Testis (tissue), 3 donors: ENCODE measurements around the gene AP2M1. TPM values are rescaled to one million over a fixed set of nuclear protein-coding genes. Genes with fewer than 3 reads are reported as not detected.

Experiments
- DNase-seq: peaks from one replicate; pipeline ENCODE4 v3.0.0-alpha.2; 2019
- H3K27ac ChIP-seq, 2 donors: fragments of 200-600 bp; sonication (generic); one replicate each; pipeline ENCODE4 v1.5.1; 2019
- H3K27me3 ChIP-seq: fragments of 200-600 bp; sonication (generic); one replicate; pipeline ENCODE4 v1.5.1; 2019
- H3K36me3 ChIP-seq: fragments of 200-600 bp; sonication (generic); one replicate; pipeline ENCODE4 v1.5.1; 2017; ENCODE audit warnings: low read depth; ENCODE audit errors: missing control alignments
- H3K4me1 ChIP-seq: fragments of 200-600 bp; sonication (generic); one replicate; pipeline ENCODE4 v1.5.1; 2019
- H3K4me3 ChIP-seq, 2 donors: fragments of 200-600 bp; sonication (generic); one replicate each; pipeline ENCODE4 v1.5.1; 2017 to 2019
- H3K9me3 ChIP-seq: fragments of 200-600 bp; sonication (generic); one replicate; pipeline ENCODE4 v1.5.1; 2017
- POLR2A ChIP-seq: fragments of 450-650 bp; IDR thresholded peaks from one replicate; pipeline ENCODE4 v1.6.1; 2017; ENCODE audit warnings: antibody characterized with exemption, mild to moderate bottlenecking, moderate library complexity
- WGBS, 2 donors: methylation state at CpG; one replicate each; pipeline ENCODE4 v1.1.5; 2018; 5-methylcytosine and 5-hydroxymethylcytosine counted together
- intact Hi-C: fragments of 100-400 bp; cut with DNase I; formaldehyde crosslinking; loops from one replicate; pipeline ENCODE4 v1.15.1; 2023; ENCODE audit warnings: low total_unique reads
- polyA plus RNA-seq: library from polyadenylated mRNA; stranded (reverse); fragments of 350-450 nt; fragmentation: Illumina TruSeq; extraction: RNeasy Lipid Tissue Mini Kit (QIAGEN cat#74804); gene quantifications from one replicate; pipeline ENCODE4 v1.2.3, GENCODE V29; 2014; ENCODE audit warnings: low read depth, low replicate concordance; ENCODE audit not compliant: insufficient read depth
- total RNA-seq, 2 donors: library from RNA; depleted of rRNA; stranded (reverse); fragments of >200 nt; gene quantifications; one replicate each; pipeline ENCODE4 v1.2.3, GENCODE V29; 2016
- TF ChIP-seq, protein P1 (sequence below), 3 experiments: fragments of 450-650 bp in 2 of 3; fragments of 200-600 bp in 1 of 3; sonication (generic) in 1 of 3; IDR thresholded peaks; one replicate each; pipeline ENCODE4 v1.5.1; 2016 to 2019; ENCODE audit warnings: antibody characterized with exemption in 3 of 3, mild to moderate bottlenecking in 2 of 3, moderate library complexity in 1 of 3

Gene AP2M1
- total and polyA plus RNA-seq, 3 donors from 2014 or later, result 238 to 346 (median 334) TPM

DNA sequence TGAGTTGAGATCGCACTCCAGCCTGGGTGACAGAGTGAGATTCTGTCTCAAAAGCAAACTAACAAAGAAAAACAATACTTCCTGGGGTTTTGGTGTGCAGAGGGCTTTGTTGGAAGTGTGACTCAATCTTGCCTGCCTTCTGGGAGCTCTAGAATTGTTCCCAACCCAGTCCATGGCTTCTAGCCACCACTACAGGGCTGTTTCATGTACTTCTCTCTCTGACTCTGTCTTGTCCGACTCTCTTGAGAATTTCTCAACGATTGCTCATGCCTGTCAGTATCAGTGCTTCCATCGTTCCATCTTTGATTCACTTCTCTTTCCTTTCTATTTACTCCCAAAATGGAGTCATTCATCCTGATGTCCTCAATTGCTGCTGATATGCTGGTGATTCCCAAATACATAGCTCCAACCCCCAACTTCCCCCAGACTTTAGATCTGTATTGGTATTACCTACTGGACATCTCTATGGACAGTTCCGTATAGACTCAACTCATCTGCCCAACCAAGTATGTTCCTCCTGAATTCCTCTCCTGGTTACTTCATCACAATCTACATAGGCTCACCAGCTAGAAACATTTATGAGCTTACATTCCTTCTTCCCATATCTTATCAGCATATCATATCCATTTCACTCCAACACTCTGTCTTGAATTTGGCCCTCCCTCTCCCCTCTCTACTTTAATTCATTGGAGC lies 1.8 kb upstream of the AP2M1 start:
- intact Hi-C loops, result no loop called here
- Histone ChIP-seq H3K4me3 (no peak overlapping the region), H3K4me1 (peaks cover 23% of the 10 kb centered on the region), H3K27ac (no peak overlapping the region), H3K9me3 (no peaks in the 10 kb centered on the region), H3K27me3 (no peaks in the 10 kb centered on the region), H3K36me3 (no peaks in the 10 kb centered on the region)
- TF ChIP-seq, protein P1, sequence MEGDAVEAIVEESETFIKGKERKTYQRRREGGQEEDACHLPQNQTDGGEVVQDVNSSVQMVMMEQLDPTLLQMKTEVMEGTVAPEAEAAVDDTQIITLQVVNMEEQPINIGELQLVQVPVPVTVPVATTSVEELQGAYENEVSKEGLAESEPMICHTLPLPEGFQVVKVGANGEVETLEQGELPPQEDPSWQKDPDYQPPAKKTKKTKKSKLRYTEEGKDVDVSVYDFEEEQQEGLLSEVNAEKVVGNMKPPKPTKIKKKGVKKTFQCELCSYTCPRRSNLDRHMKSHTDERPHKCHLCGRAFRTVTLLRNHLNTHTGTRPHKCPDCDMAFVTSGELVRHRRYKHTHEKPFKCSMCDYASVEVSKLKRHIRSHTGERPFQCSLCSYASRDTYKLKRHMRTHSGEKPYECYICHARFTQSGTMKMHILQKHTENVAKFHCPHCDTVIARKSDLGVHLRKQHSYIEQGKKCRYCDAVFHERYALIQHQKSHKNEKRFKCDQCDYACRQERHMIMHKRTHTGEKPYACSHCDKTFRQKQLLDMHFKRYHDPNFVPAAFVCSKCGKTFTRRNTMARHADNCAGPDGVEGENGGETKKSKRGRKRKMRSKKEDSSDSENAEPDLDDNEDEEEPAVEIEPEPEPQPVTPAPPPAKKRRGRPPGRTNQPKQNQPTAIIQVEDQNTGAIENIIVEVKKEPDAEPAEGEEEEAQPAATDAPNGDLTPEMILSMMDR (IDR thresholded peaks at IDR 0.05), result no peak
- no peak for TF ChIP-seq POLR2A
- 90% methylated on average over 5 of the region's 5 CpGs for WGBS, 2 donors
- DNase-seq, result no peak

DNA sequence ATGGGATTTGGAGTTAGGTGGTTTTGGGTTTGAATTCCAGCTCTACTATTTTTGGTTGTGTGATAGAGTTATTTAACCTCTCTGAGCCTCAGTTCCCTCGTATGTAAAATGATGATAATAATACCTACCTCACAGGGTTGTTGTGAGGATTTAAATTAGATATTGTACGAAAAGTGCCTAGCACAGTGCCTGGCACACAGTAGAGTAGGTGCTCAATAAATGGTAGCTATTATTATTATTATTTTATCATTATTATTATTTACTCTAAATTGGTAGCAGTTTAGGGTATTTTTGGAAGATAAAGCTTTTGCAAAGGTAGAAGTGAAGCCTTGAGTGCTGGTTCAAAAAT lies 1.3 kb upstream of the AP2M1 start:
- Histone ChIP-seq H3K4me1 (peaks cover 27% of the 10 kb centered on the region), H3K27me3 (no peaks in the 10 kb centered on the region), H3K9me3 (no peaks in the 10 kb centered on the region), H3K27ac (no peak overlapping the region), H3K4me3 (no peak overlapping the region), H3K36me3 (no peaks in the 10 kb centered on the region)
- DNase-seq, result no peak
- 90 to 94% methylated on average over 2 of the region's 2 CpGs for WGBS, 2 donors
- TF ChIP-seq, protein P1 (IDR thresholded peaks at IDR 0.05), result no peak
- TF ChIP-seq POLR2A, result no peak
- intact Hi-C loops, result no loop called here

DNA sequence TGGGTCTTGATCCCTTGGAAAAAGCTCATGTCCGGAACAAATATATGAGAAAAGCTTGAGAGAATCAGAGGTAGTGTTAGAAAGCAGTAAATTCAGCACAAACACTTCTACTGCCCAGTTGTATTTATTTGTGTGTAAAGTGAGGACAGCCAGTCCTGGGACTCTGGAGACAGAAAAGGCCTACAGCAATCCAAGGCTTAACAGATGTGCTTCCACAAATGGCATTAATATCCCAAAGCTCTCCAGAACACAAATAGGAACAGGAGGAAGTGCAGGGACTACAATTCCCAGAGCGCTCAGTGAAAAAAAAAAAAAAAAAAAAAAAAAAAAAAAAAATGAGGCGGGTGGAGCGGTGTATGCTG lies 390 bp upstream of the AP2M1 start:
- Histone ChIP-seq H3K36me3 (no peaks in the 10 kb centered on the region), H3K27ac (peak overlapping the region in 1 of 2 donors; percentile 53), H3K9me3 (no peaks in the 10 kb centered on the region), H3K4me1 (peaks cover 27% of the 10 kb centered on the region), H3K4me3 (peak overlapping the region in 1 of 2 donors; percentile 87), H3K27me3 (no peaks in the 10 kb centered on the region)
- intact Hi-C loops, result no loop called here
- TF ChIP-seq POLR2A, result no peak
- TF ChIP-seq, protein P1 (IDR thresholded peaks at IDR 0.05), result no peak
- no peak for DNase-seq
- 6 to 9% methylated on average over 4 of the region's 4 CpGs for WGBS, 2 donors

DNA sequence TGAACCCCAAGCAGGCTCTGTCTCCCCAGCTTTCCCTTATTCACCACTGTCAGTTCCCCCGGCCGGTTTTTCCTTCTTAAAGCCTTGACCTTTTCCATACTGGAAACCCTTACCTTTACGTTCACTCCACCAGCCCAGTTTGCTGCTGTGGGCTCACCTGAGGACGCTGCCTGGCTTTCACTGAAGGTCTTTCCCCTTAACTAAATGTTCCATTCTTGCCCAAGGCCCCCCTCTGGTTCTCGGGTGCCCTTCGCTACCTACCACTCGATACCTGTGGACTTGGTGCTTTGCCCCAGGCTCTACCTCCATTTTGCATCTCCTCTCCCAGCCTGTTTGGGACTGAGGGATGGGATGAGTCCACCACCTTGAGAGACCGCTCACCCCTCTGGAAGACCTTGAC lies 851 bp downstream of the AP2M1 start:
- H3K4me3 ChIP-seq, result peak overlapping the region; percentile 87 to 96
- DNase-seq, result no peak
- TF ChIP-seq, protein P1 (IDR thresholded peaks at IDR 0.05), result no peak
- TF ChIP-seq POLR2A, result no peak
- 10 to 13% methylated on average over 8 of the region's 8 CpGs for WGBS, 2 donors
- H3K36me3 ChIP-seq, result no peaks in the 10 kb centered on the region
- intact Hi-C loops, result no loop called here
- no peaks in the 10 kb centered on the region for H3K27me3 ChIP-seq
- H3K4me1 ChIP-seq, result peaks cover 27% of the 10 kb centered on the region
- no peaks in the 10 kb centered on the region for H3K9me3 ChIP-seq
- H3K27ac ChIP-seq, result peak overlapping the region; percentile 85 to 87

DNA sequence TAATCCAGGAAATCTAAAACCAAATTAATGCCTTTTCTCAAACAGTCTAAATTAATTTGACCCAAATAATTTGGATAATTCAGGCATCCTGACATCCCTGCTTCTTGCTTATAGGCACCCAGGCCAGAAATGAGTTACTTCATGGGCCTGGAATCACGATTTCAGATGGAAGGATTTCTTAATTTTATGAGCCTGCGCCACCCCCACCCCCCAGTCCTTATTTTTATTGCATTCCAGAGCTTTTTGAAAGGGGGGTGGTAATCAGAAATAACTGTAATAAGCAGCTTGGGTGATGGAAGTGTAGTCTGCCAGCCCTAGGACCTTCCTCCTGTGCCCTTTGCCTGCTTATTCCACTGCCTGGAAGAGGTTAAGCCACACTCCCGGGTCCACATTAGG lies 1.3 kb downstream of the AP2M1 start:
- no peak for TF ChIP-seq POLR2A
- TF ChIP-seq, protein P1 (IDR thresholded peaks at IDR 0.05), result no peak
- no peaks in the 10 kb centered on the region for H3K9me3 ChIP-seq
- peaks cover 27% of the 10 kb centered on the region for H3K4me1 ChIP-seq
- H3K36me3 ChIP-seq, result peaks cover 1% of the 10 kb centered on the region
- intact Hi-C loops, result no loop called here
- no peaks in the 10 kb centered on the region for H3K27me3 ChIP-seq
- WGBS, 2 donors, result 18 to 23% methylated on average over 3 of the region's 3 CpGs
- H3K4me3 ChIP-seq, result peak overlapping the region; percentile 6 to 87
- DNase-seq, result no peak
- H3K27ac ChIP-seq, result peak overlapping the region; percentile 85 to 87
